ENCODE data around the gene GSN. TPM values are rescaled to one million over a fixed set of nuclear protein-coding genes. Genes with fewer than 3 reads are reported as not detected.

The GSN gene
- total and polyA plus RNA-seq, 2 of the 8 experiments (the other 6 are each of a cell fraction or from before 2014, with no cell fraction given): 52.3 to 94.5 TPM

GRCh38 chr9:121222524-121223171 lies 45.3 kb upstream of the GSN start (continued):
- TF ChIP-seq CBX8 (IDR thresholded peaks at IDR 0.05; ENCODE audit: borderline replicate concordance, low read depth, low read length) (no peak), RAD21 (IDR thresholded peaks at IDR 0.05 in 1 of 2, conservative IDR thresholded peaks at IDR 0.05 in 1 of 2; ENCODE audit: low read depth in 2 of 2, low read length in 2 of 2) (peak; percentile 30 to 34; a peak in 3 of 4 replicates), RFX5 (IDR thresholded peaks at IDR 0.05; ENCODE audit: borderline replicate concordance, low read depth, low read length) (no peak), CHD7 (IDR thresholded peaks at IDR 0.05; ENCODE audit: insufficient replicate concordance, low read length) (no peak), POLR2AphosphoS5 (IDR thresholded peaks at IDR 0.05; ENCODE audit: low read depth, low read length) (no peak), POU5F1 (IDR thresholded peaks at IDR 0.05; ENCODE audit: low read depth, low read length) (peak; percentile 71; the same call in 1 of the 2 replicates), EGR1 (IDR thresholded peaks at IDR 0.05; ENCODE audit: borderline replicate concordance, low read depth, low read length) (no peak), RXRA (IDR thresholded peaks at IDR 0.05; ENCODE audit: insufficient read depth, low read depth, low read length) (no peak), NRF1 (IDR thresholded peaks at IDR 0.05; ENCODE audit: low read depth, low read length) (no peak)

Measured in H1 (cell line).